SK-N-SH (cell line): Measurements from ENCODE around the gene TP53I13. TPM values are rescaled to one million over a fixed set of nuclear protein-coding genes. Genes with fewer than 3 reads are reported as not detected.

Source experiments
- CTCF ChIA-PET: fragments of 300-600, 350-600 bp; formaldehyde crosslinking; extraction: SDS; loops from one replicate; lab custom pipeline; 2021; lab: Yijun Ruan, JAX
- POLR2A ChIA-PET: fragments of 350-600 bp; sonication (Branson Sonifier 250); formaldehyde crosslinking; extraction: SDS; loops from one replicate; lab custom pipeline; 2020; ENCODE audit warnings: antibody characterized with exemption, inconsistent platforms; lab: Yijun Ruan, JAX
- DNase-seq: peaks from one replicate; pipeline ENCODE4 v3.0.0; 2012
- H2AFZ ChIP-seq: fragments of 200-600 bp; sonication (generic); 2 replicates; pipeline ENCODE4 v1.8.1; 2016; ENCODE audit warnings: antibody characterized with exemption, mild to moderate bottlenecking, low read depth
- H3F3A ChIP-seq: fragments of 200-600 bp; sonication (generic); replicated peaks from 2 replicates; pipeline ENCODE3; 2016; ENCODE audit warnings: antibody characterized with exemption, mild to moderate bottlenecking; ENCODE audit not compliant: insufficient read depth
- H3K27ac ChIP-seq, 2 experiments: fragments of 200-500 bp in 1 of 2; fragments of 200-600 bp in 1 of 2; sonication (Bioruptor generic) in 1 of 2; sonication (generic), shearing (Covaris generic) in 1 of 2; 2 replicates each; pipeline versions ENCODE4 v1.5.1 to v1.6.1; 2014 to 2016; ENCODE audit warnings: low read depth in 2 of 2, inconsistent platforms in 1 of 2, low read length in 1 of 2, mild to moderate bottlenecking in 1 of 2, mixed read lengths in 1 of 2
- H3K27me3 ChIP-seq: fragments of 200-600 bp; sonication (generic), shearing (Covaris generic); 2 replicates; pipeline ENCODE4 v1.6.1; 2016; ENCODE audit warnings: mixed run types; ENCODE audit not compliant: insufficient read depth
- H3K36me3 ChIP-seq, 2 experiments: fragments of 200-500 bp in 1 of 2; fragments of 200-600 bp in 1 of 2; sonication (Bioruptor generic) in 1 of 2; sonication (generic) in 1 of 2; replicated peaks in 1 of 2; 2 replicates each; pipeline versions ENCODE3 to v1.5.1; 2014 to 2016; ENCODE audit warnings: low read length in 1 of 2, mild to moderate bottlenecking in 1 of 2; ENCODE audit not compliant: insufficient read depth in 2 of 2, control insufficient read depth in 1 of 2
- H3K4me1 ChIP-seq, 2 experiments: fragments of 200-500 bp in 1 of 2; fragments of 200-600 bp in 1 of 2; sonication (Bioruptor generic) in 1 of 2; sonication (generic), shearing (Covaris generic) in 1 of 2; 2 replicates each; pipeline versions ENCODE4 v1.5.1 to v1.6.1; 2014 to 2016; ENCODE audit warnings: low read depth in 1 of 2, low read length in 1 of 2, mixed run types in 1 of 2; ENCODE audit not compliant: insufficient read depth in 2 of 2, control insufficient read depth in 1 of 2
- H3K4me2 ChIP-seq: fragments of 200-600 bp; sonication (generic), shearing (Covaris generic); 2 replicates; pipeline ENCODE4 v1.6.1; 2017; ENCODE audit warnings: mixed run types
- H3K4me3 ChIP-seq, 2 experiments: fragments of 200-500 bp in 1 of 2; fragments of 200-600 bp in 1 of 2; sonication (Bioruptor generic) in 1 of 2; sonication (generic), shearing (Covaris generic) in 1 of 2; 2 replicates each; pipeline versions ENCODE4 v1.5.1 to v1.8.1; 2014 to 2016; ENCODE audit warnings: low read depth in 2 of 2, inconsistent platforms in 1 of 2, low read length in 1 of 2, mild to moderate bottlenecking in 1 of 2, mixed read lengths in 1 of 2, moderate library complexity in 1 of 2
- H3K79me2 ChIP-seq: fragments of 200-600 bp; sonication (generic); 2 replicates; pipeline ENCODE4 v1.8.1; 2017; ENCODE audit warnings: mild to moderate bottlenecking; ENCODE audit not compliant: insufficient read depth
- H3K9ac ChIP-seq: fragments of 200-600 bp; sonication (generic); 2 replicates; pipeline ENCODE4 v1.6.1; 2017; ENCODE audit warnings: mixed run types
- H3K9me2 ChIP-seq: fragments of 200-600 bp; sonication (generic); 2 replicates; pipeline ENCODE4 v1.6.1; 2017; ENCODE audit warnings: mixed run types
- H3K9me3 ChIP-seq: fragments of 200-600 bp; sonication (generic); 2 replicates; pipeline ENCODE4 v1.6.1; 2017; ENCODE audit warnings: mixed run types, mild to moderate bottlenecking, moderate library complexity
- H4K20me1 ChIP-seq: fragments of 200-600 bp; sonication (generic); 2 replicates; pipeline ENCODE4 v1.6.1; 2017; ENCODE audit warnings: mild to moderate bottlenecking, mixed run types; ENCODE audit not compliant: insufficient read depth
- CHD2 ChIP-seq: fragments of 150-350 bp; IDR thresholded peaks from 2 replicates; pipeline ENCODE4 v1.6.1; 2018; ENCODE audit warnings: low read length; ENCODE audit not compliant: partially characterized antibody
- ELF1 ChIP-seq: IDR thresholded peaks from 2 replicates; pipeline ENCODE4 v1.4.0; 2012
- EZH2phosphoT487 ChIP-seq: fragments of 200-600 bp; sonication (generic); IDR thresholded peaks from 2 replicates; pipeline ENCODE4 v1.6.1; 2017; ENCODE audit warnings: low read depth, mixed run types, mild to moderate bottlenecking, antibody characterized with exemption, moderate library complexity, borderline replicate concordance
- FOSL2 ChIP-seq: IDR thresholded peaks from 2 replicates; pipeline ENCODE4 v1.4.0; 2012; ENCODE audit warnings: low read depth, mild to moderate bottlenecking, moderate library complexity, borderline replicate concordance
- FOXM1 ChIP-seq: IDR thresholded peaks from 2 replicates; pipeline ENCODE4 v1.4.0; 2012; ENCODE audit warnings: low read depth, mild to moderate bottlenecking
- GABPA ChIP-seq: IDR thresholded peaks from 2 replicates; pipeline ENCODE4 v1.4.0; 2012; ENCODE audit warnings: low read depth, mild to moderate bottlenecking
- GATA2 ChIP-seq: sonication (generic); formaldehyde crosslinking; IDR thresholded peaks from 2 replicates; pipeline ENCODE4 v1.5.0; 2020; ENCODE audit warnings: mild to moderate bottlenecking, missing genetic modification reagents
- MXI1 ChIP-seq: IDR thresholded peaks from 2 replicates; pipeline ENCODE4 v1.6.1; 2012; ENCODE audit warnings: mild to moderate bottlenecking, low read depth, low read length, improper control_type of control experiment
- NFIC ChIP-seq: IDR thresholded peaks from 2 replicates; pipeline ENCODE4 v1.4.0; 2012; ENCODE audit warnings: borderline replicate concordance
- NRF1 ChIP-seq: IDR thresholded peaks from 2 replicates; pipeline ENCODE4 v1.6.1; 2012; ENCODE audit warnings: low read depth, mild to moderate bottlenecking, low read length
- PBX3 ChIP-seq: IDR thresholded peaks from 2 replicates; pipeline ENCODE4; 2012
- POLR2AphosphoS5 ChIP-seq: IDR thresholded peaks from 2 replicates; pipeline ENCODE4 v1.6.1; 2012; ENCODE audit warnings: low read depth, low read length
- RAD21 ChIP-seq: IDR thresholded peaks from 2 replicates; pipeline ENCODE4 v1.6.1; 2012; ENCODE audit warnings: mild to moderate bottlenecking, low read length
- REST ChIP-seq: IDR thresholded peaks from 2 replicates; pipeline ENCODE4 v1.6.1; 2012; ENCODE audit warnings: mild to moderate bottlenecking, low read depth, low read length, moderate library complexity
- TAF1 ChIP-seq: IDR thresholded peaks from 2 replicates; pipeline ENCODE4 v1.6.1; 2012; ENCODE audit warnings: low read depth, mild to moderate bottlenecking, low read length, moderate library complexity, borderline replicate concordance
- TCF12 ChIP-seq: IDR thresholded peaks from 2 replicates; pipeline ENCODE4 v1.4.0; 2012
- YY1 ChIP-seq: IDR thresholded peaks from 2 replicates; pipeline ENCODE4 v1.4.0; 2012; ENCODE audit warnings: low read depth, mild to moderate bottlenecking
- WGBS: methylation state at CpG from one replicate; pipeline ENCODE4 v1.1.6; 2017; ENCODE audit warnings: low lambda C conversion rate; 5-methylcytosine and 5-hydroxymethylcytosine counted together
- polyA plus RNA-seq, 3 experiments: library from polyadenylated mRNA; depleted of rRNA; stranded (reverse); fragments of >200 nt; gene quantifications; 2 replicates each; pipeline ENCODE4 v1.2.3, GENCODE V29; 2012
- TF ChIP-seq, protein P1 (sequence below): IDR thresholded peaks from 2 replicates; pipeline ENCODE4 v1.4.0; 2012; ENCODE audit warnings: low read depth
- TF ChIP-seq, protein P2 (sequence below): fragments of 150-350 bp; IDR thresholded peaks from 2 replicates; pipeline ENCODE4 v1.6.1; 2017; ENCODE audit warnings: antibody characterized with exemption, low read length, low read depth, borderline replicate concordance

Gene TP53I13
- polyA plus RNA-seq (2012; rRNA removed) = 39.2 and 45.3 TPM in 2 replicates
- polyA plus RNA-seq (2012; cell fraction: cytosol; rRNA removed) = 15.7 and 27.4 TPM in 2 replicates
- 130 and 165 TPM in 2 replicates for polyA plus RNA-seq (2012; cell fraction: nucleus; rRNA removed)

- Histone ChIP-seq H3K27ac (peak within 1 kb of the TSS; percentile 77 to 89), H4K20me1 (0 out of 2 replicates have a peak, but pooled peaks cover 4% of the 10 kb centered on the region), H3F3A (peaks cover 7% of the 10 kb centered on the region), H3K4me1 (peaks cover 8 to 27% of the 10 kb centered on the region in 2 experiments; a peak in 1 of 4 replicates), H3K79me2 (peaks cover 10% of the 10 kb centered on the region; the same call in 1 of the 2 replicates), H3K36me3 (peaks cover 4 to 9% of the 10 kb centered on the region in 2 experiments), H2AFZ (peak within 1 kb of the TSS; percentile 97), H3K27me3 (no peaks in the 10 kb centered on the region), H3K9ac (peak within 1 kb of the TSS; percentile 79), H3K9me2 (no peaks in the 10 kb centered on the region), H3K4me3 (peak within 1 kb of the TSS; percentile 76 to 85)
- ChIA-PET CTCF (interaction anchor here (0.6 to 11.6 kb wide), 18 partner anchors 8 to 537 kb away, joined by 3 to 166 read pairs (median 3); partner anchors contain the start of genes ANKRD13B and GIT1), POLR2A (interaction anchor here (0.5 to 1.1 kb wide), 3 partner anchors 22 to 1528 kb away, joined by 3 to 5 read pairs (median 3); no protein-coding TSS in a partner anchor)
- WGBS = 4% methylated on average over 21 of the region's 85 CpGs
- peak; percentile 96 for DNase-seq
- TF ChIP-seq CHD2 (peak; percentile 44), NRF1 (peak; percentile 54), FOXM1 (no peak), ELF1 (0 out of 2 replicates have a peak, but pooled peaks have one; percentile 5), GATA2 (CRISPR knock-in tag) (no peak), POLR2AphosphoS5 (peak; percentile 46; the same call in 1 of the 2 replicates)
- TF ChIP-seq, protein P1, sequence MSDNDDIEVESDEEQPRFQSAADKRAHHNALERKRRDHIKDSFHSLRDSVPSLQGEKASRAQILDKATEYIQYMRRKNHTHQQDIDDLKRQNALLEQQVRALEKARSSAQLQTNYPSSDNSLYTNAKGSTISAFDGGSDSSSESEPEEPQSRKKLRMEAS = peak; percentile 57; the same call in 1 of the 2 replicates
- TF ChIP-seq, all 33 proteins: peak for 5
- H3K4me2 ChIP-seq = peak within 1 kb of the TSS; percentile 92
- no peaks in the 10 kb centered on the region for H3K9me3 ChIP-seq
Measured at GRCh38 chr17:29568331-29569244, at the start of gene TP53I13. Gene TP53I13 (plus strand): TSS chr17:29568701. CDS start chr17:29568759, 58 bp downstream.

GRCh38 chr17:29524692-29525091 lies 43.8 kb upstream of the TP53I13 start:
- peaks cover 16% of the 10 kb centered on the region for H3F3A ChIP-seq
- DNase-seq = no peak
- WGBS = 97% methylated on average over 3 of the region's 3 CpGs
- H3K79me2 ChIP-seq = peaks cover 15% of the 10 kb centered on the region; the same call in 1 of the 2 replicates
- no peaks in the 10 kb centered on the region for H3K9me2 ChIP-seq
- peaks cover 11 to 57% of the 10 kb centered on the region in 2 experiments for H3K36me3 ChIP-seq
- no peak overlapping the region for H3K9ac ChIP-seq
- ChIA-PET CTCF (interaction anchor here (0.7 to 3.3 kb wide), 6 partner anchors 10 to 155 kb away, joined by 3 to 13 read pairs (median 5); partner anchors contain the start of genes ABHD15 and TP53I13), POLR2A (no interaction called here)
- no peak overlapping the region for H3K27ac ChIP-seq
- no peaks in the 10 kb centered on the region for H3K4me1 ChIP-seq
- no peak overlapping the region for H2AFZ ChIP-seq
- H3K27me3 ChIP-seq = no peaks in the 10 kb centered on the region
- H3K4me2 ChIP-seq = no peak overlapping the region
- H3K4me3 ChIP-seq = no peak overlapping the region
- no peaks in the 10 kb centered on the region for H3K9me3 ChIP-seq
- no peaks in the 10 kb centered on the region for H4K20me1 ChIP-seq
- TF ChIP-seq ELF1 = no peak
- TF ChIP-seq GATA2 (CRISPR knock-in tag) = no peak
- no peak for TF ChIP-seq REST
- TF ChIP-seq EZH2phosphoT487 = no peak
- TF ChIP-seq TCF12 = no peak
- no peak for TF ChIP-seq YY1
- no peak for TF ChIP-seq MXI1
- no peak for TF ChIP-seq FOSL2
- no peak for TF ChIP-seq RAD21
- no peak for TF ChIP-seq TAF1
- TF ChIP-seq NFIC = no peak
- TF ChIP-seq, protein P2, sequence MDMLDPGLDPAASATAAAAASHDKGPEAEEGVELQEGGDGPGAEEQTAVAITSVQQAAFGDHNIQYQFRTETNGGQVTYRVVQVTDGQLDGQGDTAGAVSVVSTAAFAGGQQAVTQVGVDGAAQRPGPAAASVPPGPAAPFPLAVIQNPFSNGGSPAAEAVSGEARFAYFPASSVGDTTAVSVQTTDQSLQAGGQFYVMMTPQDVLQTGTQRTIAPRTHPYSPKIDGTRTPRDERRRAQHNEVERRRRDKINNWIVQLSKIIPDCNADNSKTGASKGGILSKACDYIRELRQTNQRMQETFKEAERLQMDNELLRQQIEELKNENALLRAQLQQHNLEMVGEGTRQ = no peak
- TF ChIP-seq GABPA = no peak
- TF ChIP-seq PBX3 = no peak
